ENCODE data around the gene PCGF5.

GRCh38 chr10:91287276-91287675 lies 66.8 kb downstream of the PCGF5 start:
- TF ChIP-seq EZH2phosphoT487 (IDR thresholded peaks at IDR 0.05; ENCODE audit: unreplicated experiment) (no peak), CTCF (conservative IDR thresholded peaks at IDR 0.05; ENCODE audit: low read depth in 2 of 2) (no peak), REST (IDR thresholded peaks at IDR 0.05; ENCODE audit: unreplicated experiment) (no peak), POLR2AphosphoS5 (IDR thresholded peaks at IDR 0.05; ENCODE audit: low read depth) (no peak)

Data from GM23338 (cell line).